Heart left ventricle (tissue), 16 donors: ENCODE measurements around the gene TRAK1. TPM values are rescaled to one million over a fixed set of nuclear protein-coding genes. Genes with fewer than 3 reads are reported as not detected.
A peak's percentile ranks its signal among the peaks of the same experiment; 100 is the strongest.
"Not testable (repeated sequence)": the region's sequence is repeated elsewhere in the genome, so short reads cannot be mapped to it uniquely, and the experiment has no call there.

Source experiments
- ATAC-seq, 4 donors: fragments of 200-7000 bp; cut with Tn5 transposase; one replicate each; pipeline ENCODE4 v1.9.1; 2020 to 2022; ENCODE audit warnings: moderate library complexity in 4 of 4, mild to moderate bottlenecking in 3 of 4, moderate number of reproducible peaks in 1 of 4
- DNase-seq, 5 donors: peaks; one replicate each; pipeline ENCODE4 v3.0.0-alpha.2; 2020
- H3K27ac ChIP-seq, 12 donors: fragments of 200-600 bp; sonication (generic) in 4 of 12; one replicate each; pipeline versions ENCODE4 v1.5.0 to v1.8.0; 2016 to 2022; ENCODE audit warnings: mild to moderate bottlenecking in 2 of 12
- H3K27me3 ChIP-seq, 9 donors: fragments of 200-600 bp; sonication (generic) in 2 of 9; one replicate each; pipeline versions ENCODE4 v1.5.1 to v1.8.0; 2016 to 2022; ENCODE audit warnings: mild to moderate bottlenecking in 3 of 9
- H3K36me3 ChIP-seq, 9 donors: fragments of 200-600 bp; sonication (generic) in 2 of 9; one replicate each; pipeline versions ENCODE4 v1.5.0 to v1.8.0; 2018 to 2022; ENCODE audit warnings: mild to moderate bottlenecking in 2 of 9
- H3K4me1 ChIP-seq, 12 donors: fragments of 200-600 bp; sonication (generic) in 4 of 12; one replicate each; pipeline versions ENCODE4 v1.5.0 to v1.8.0; 2016 to 2022; ENCODE audit warnings: mild to moderate bottlenecking in 3 of 12
- H3K4me3 ChIP-seq, 12 donors: fragments of 200-600 bp; sonication (generic) in 4 of 12; one replicate each; pipeline versions ENCODE4 v1.5.0 to v1.8.0; 2017 to 2022; ENCODE audit warnings: mild to moderate bottlenecking in 9 of 12, moderate library complexity in 4 of 12
- H3K9me3 ChIP-seq, 12 donors: fragments of 200-600 bp; sonication (generic) in 4 of 12; one replicate each; pipeline versions ENCODE4 v1.5.0 to v1.8.0; 2016 to 2022; ENCODE audit warnings: mild to moderate bottlenecking in 1 of 12
- POLR2A ChIP-seq, 2 donors: fragments of 450-650 bp; IDR thresholded peaks; one replicate each; pipeline ENCODE4 v1.6.1; 2017; ENCODE audit warnings: antibody characterized with exemption in 2 of 2, mild to moderate bottlenecking in 2 of 2, moderate library complexity in 2 of 2
- WGBS, 4 donors: extraction: QIAGEN DNeasy Blood & Tissue Kit in 2 of 4; methylation state at CpG; one replicate each; pipeline versions ENCODE4 v1.1.5 to v1.1.7; 2013 to 2018; 5-methylcytosine and 5-hydroxymethylcytosine counted together
- intact Hi-C, 10 donors: fragments of 100-400 bp; cut with DNase I; formaldehyde crosslinking; loops; one replicate each; pipeline versions ENCODE4 v1.11.1 to v1.14.2; 2022
- polyA plus RNA-seq, 2 donors: library from polyadenylated mRNA; stranded (reverse); fragments of 200-250 nt; gene quantifications; one replicate each; pipeline ENCODE4 v1.2.3, GENCODE V29; 2013
- total RNA-seq, 9 donors: library from RNA; depleted of rRNA in 2 of 9; stranded (reverse); fragments of >200 nt in 2 of 9; fragmentation: NEBNext Ultra II Directional in 3 of 9; extraction: Animal tissue kit (Norgen Biotek cat#: 25700) in 3 of 9; gene quantifications; one replicate each; pipeline versions ENCODE4 v1.1.0 to v1.2.4, GENCODE V29; 2016 to 2023
- TF ChIP-seq, protein P1 (sequence below), 12 donors: fragments of 200-600 bp; sonication (generic) in 4 of 12; IDR thresholded peaks; one replicate each; pipeline versions ENCODE4 v1.5.0 to v1.8.0; 2018 to 2022; ENCODE audit warnings: antibody characterized with exemption in 12 of 12, mild to moderate bottlenecking in 5 of 12
- donor health status: ischemic (EF 13 %, LVEDD 7.1; RV severe dilation, severe dysfunction).
- donor health status: healthy with polysubstance abuse.
- donor health status: DM: no; HTN: yes; CAD: no.
- donor health status: DM: no; HTN: no; CAD: no.
- donor health status: ischemic (EF 25% LVEDD 6.9; RV normal size, moderate dysfunction).
- donor health status: ischemic (EF 25% LVEDD 5.7; RV mildly dilated, moderate dysfunction).
- donor health status: healthy.
- donor health status: DM: yes; HTN: yes; CAD: no.
- donor health status: ischemic (EF 35%, LVEDD 5.7; RV mildly dilated, moderate dysfunction).
- donor health status: nonischemic (EF 11% LVEDD 7.7; RV severe dilation, severe dysfunction).
- donor health status: DM: yes; HTN: yes; CAD: no.
- donor health status: PGD.
- donor health status: ischemic (EF 29% LVEDD 5.4; RV normal size, mild dysfunction).
- donor health status: nonischemic (EF 23%, LVEDD 6.1; RV moderate dilation, normal function).

TRAK1 gene
- total and polyA plus RNA-seq, 11 donors = 53.3 to 364 (median 250) TPM

DNA sequence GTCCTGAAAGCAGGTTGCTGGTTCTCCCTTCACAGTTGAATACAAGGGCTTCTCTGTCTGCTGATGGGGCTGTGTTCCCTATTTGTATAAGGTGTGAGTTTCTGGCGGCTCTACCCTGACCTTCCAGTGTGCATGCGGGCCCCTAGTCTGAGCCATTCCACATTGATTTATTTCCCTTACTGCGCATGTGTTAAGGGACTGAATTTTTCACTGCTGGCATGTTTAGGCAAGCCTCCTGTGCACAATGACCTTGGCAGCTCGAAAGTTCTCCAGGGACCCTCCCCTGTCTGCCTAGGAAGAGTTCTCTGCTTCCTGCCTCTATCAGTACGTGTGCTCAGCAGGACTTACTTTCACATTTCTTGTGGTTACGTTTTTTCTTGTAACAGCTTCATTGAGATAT, 11.4 kb downstream of the TRAK1 start:
- 18 to 25% (median 21%) methylated on average over 5 to 6 of the region's 6 CpGs for WGBS, 4 donors
- TF ChIP-seq, protein P1, sequence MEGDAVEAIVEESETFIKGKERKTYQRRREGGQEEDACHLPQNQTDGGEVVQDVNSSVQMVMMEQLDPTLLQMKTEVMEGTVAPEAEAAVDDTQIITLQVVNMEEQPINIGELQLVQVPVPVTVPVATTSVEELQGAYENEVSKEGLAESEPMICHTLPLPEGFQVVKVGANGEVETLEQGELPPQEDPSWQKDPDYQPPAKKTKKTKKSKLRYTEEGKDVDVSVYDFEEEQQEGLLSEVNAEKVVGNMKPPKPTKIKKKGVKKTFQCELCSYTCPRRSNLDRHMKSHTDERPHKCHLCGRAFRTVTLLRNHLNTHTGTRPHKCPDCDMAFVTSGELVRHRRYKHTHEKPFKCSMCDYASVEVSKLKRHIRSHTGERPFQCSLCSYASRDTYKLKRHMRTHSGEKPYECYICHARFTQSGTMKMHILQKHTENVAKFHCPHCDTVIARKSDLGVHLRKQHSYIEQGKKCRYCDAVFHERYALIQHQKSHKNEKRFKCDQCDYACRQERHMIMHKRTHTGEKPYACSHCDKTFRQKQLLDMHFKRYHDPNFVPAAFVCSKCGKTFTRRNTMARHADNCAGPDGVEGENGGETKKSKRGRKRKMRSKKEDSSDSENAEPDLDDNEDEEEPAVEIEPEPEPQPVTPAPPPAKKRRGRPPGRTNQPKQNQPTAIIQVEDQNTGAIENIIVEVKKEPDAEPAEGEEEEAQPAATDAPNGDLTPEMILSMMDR (IDR thresholded peaks at IDR 0.05) = no peak
- no peak for TF ChIP-seq POLR2A (IDR thresholded peaks at IDR 0.05)
- H3K4me1 ChIP-seq = peaks cover 18 to 71% (median 57%) of the 10 kb centered on the region in 12 donors
- intact Hi-C loops = loop anchor here in 4 of 10 donors (5.0 to 10.0 kb wide), 4 partner anchors 90 to 1128 kb away; no protein-coding TSS in a partner anchor
- H3K36me3 ChIP-seq = peaks cover 0 to 19% (median 5%) of the 10 kb centered on the region in 9 donors
- H3K9me3 ChIP-seq = no peaks in the 10 kb centered on the region
- DNase-seq = peak in 1 of 5 donors; percentile 10
- peak overlapping the region; percentile 17 to 71 (median 61) for H3K27ac ChIP-seq
- no peaks in the 10 kb centered on the region for H3K27me3 ChIP-seq
- peak in 1 of 4 donors; percentile 21 for ATAC-seq
- no peak overlapping the region for H3K4me3 ChIP-seq

- ATAC-seq, H3K27me3 ChIP-seq, H3K4me3 ChIP-seq, H3K9me3 ChIP-seq, H3K27ac ChIP-seq: not testable (repeated sequence)
- WGBS, 4 donors = 85 to 92% (median 90%) methylated on average over 10 to 15 of the region's 15 CpGs
- peak in 1 of 5 donors; percentile 10 for DNase-seq
- Histone ChIP-seq H3K36me3 (peaks cover 0 to 19% (median 5%) of the 10 kb centered on the region in 9 donors), H3K4me1 (peaks cover 5 to 63% (median 43%) of the 10 kb centered on the region in 12 donors)
- intact Hi-C loops = loop anchor here in 4 of 10 donors (5.0 to 10.0 kb wide), 4 partner anchors 92 to 1129 kb away; no protein-coding TSS in a partner anchor
Measured at GRCh38 chr3:42103921-42104665, 12.9 kb downstream of the TRAK1 start.

DNA sequence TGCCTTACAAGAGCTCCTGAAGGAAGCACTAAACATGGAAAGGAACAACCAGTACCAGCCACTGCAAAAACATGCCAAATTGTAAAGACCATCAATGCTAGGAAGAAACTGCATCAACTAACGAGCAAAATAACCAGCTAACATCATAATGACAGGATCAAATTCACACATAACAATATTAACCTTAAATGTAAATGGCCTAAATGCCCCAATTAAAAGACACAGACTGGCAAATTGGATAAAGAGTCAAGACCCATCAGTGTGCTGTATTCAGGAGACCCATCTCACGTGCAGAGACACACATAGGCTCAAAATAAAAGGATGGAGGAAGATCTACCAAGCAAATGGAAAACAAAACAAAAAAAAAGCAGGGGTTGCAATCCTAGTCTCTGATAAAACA, 14.8 kb downstream of the TRAK1 start:
- not testable (repeated sequence) for H3K9me3 ChIP-seq, H3K27me3 ChIP-seq, ATAC-seq, H3K4me3 ChIP-seq, DNase-seq
- H3K27ac ChIP-seq = peak overlapping the region in 5 of 12 donors; percentile 2 to 72 (median 28)
- H3K4me1 ChIP-seq = peaks cover 0 to 56% (median 26%) of the 10 kb centered on the region in 12 donors
- intact Hi-C loops = loop anchor here in 2 of 10 donors (10.0 kb wide), 2 partner anchors 339 to 1131 kb away; no protein-coding TSS in a partner anchor
- H3K36me3 ChIP-seq = peaks cover 0 to 19% (median 5%) of the 10 kb centered on the region in 9 donors
- 88 to 100% (median 95%) methylated on average over 1 of the region's 2 CpGs for WGBS, 4 donors

DNA sequence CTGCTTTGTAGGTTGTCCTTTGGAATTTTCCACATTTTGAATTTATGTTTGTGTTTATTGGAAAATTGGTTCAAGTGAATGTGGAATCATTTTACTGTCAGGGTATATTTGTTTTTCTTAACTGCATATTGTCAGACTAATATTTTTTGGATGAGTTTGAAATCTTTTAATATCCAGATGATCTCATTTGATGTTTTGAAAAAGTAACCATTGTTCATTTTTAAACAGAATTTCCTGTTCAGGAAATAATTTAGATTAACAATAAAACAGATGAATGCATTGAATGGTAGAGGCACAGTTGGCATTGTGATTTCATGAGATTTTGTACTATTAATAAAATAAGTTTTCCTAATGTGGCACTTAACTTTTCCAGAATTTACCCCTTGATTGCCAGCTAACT, 15.5 kb downstream of the TRAK1 start:
- no peaks in the 10 kb centered on the region for H3K27me3 ChIP-seq
- no peak overlapping the region for H3K4me3 ChIP-seq
- peaks cover 0 to 49% (median 20%) of the 10 kb centered on the region in 12 donors for H3K4me1 ChIP-seq
- H3K9me3 ChIP-seq = no peaks in the 10 kb centered on the region
- intact Hi-C loops = loop anchor here in 2 of 10 donors (10.0 kb wide), 2 partner anchors 338 to 1132 kb away; no protein-coding TSS in a partner anchor
- no peak for DNase-seq
- TF ChIP-seq, protein P1 (IDR thresholded peaks at IDR 0.05) = no peak
- no peak for TF ChIP-seq POLR2A (IDR thresholded peaks at IDR 0.05)
- H3K27ac ChIP-seq = peak overlapping the region in 9 of 12 donors; percentile 30 to 74 (median 64)
- peaks cover 0 to 19% (median 5%) of the 10 kb centered on the region in 9 donors for H3K36me3 ChIP-seq
- ATAC-seq = peak in 1 of 4 donors; percentile 39

- no peak for ATAC-seq
- H3K36me3 ChIP-seq = peaks cover 0 to 3% (median 0%) of the 10 kb centered on the region in 9 donors
- intact Hi-C loops = loop anchor here in 4 of 10 donors (10.0 kb wide), 1 partner anchor 334 kb away; no protein-coding TSS in a partner anchor
- no peak overlapping the region for H3K4me3 ChIP-seq
- 94 to 100% (median 96%) methylated on average over 3 of the region's 3 CpGs for WGBS, 4 donors
- no peaks in the 10 kb centered on the region for H3K27me3 ChIP-seq
- TF ChIP-seq, protein P1 (IDR thresholded peaks at IDR 0.05) = no peak
- no peak for TF ChIP-seq POLR2A (IDR thresholded peaks at IDR 0.05)
- no peak overlapping the region for H3K27ac ChIP-seq
- peaks cover 0 to 41% (median 12%) of the 10 kb centered on the region in 12 donors for H3K4me1 ChIP-seq
- peak in 1 of 5 donors; percentile 16 for DNase-seq
- H3K9me3 ChIP-seq = no peaks in the 10 kb centered on the region
Measured at GRCh38 chr3:42110631-42111030, 19.5 kb downstream of the TRAK1 start.
